Measurements from ENCODE around the gene THAP5.

Gene THAP5, protein sequence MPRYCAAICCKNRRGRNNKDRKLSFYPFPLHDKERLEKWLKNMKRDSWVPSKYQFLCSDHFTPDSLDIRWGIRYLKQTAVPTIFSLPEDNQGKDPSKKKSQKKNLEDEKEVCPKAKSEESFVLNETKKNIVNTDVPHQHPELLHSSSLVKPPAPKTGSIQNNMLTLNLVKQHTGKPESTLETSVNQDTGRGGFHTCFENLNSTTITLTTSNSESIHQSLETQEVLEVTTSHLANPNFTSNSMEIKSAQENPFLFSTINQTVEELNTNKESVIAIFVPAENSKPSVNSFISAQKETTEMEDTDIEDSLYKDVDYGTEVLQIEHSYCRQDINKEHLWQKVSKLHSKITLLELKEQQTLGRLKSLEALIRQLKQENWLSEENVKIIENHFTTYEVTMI

DNA sequence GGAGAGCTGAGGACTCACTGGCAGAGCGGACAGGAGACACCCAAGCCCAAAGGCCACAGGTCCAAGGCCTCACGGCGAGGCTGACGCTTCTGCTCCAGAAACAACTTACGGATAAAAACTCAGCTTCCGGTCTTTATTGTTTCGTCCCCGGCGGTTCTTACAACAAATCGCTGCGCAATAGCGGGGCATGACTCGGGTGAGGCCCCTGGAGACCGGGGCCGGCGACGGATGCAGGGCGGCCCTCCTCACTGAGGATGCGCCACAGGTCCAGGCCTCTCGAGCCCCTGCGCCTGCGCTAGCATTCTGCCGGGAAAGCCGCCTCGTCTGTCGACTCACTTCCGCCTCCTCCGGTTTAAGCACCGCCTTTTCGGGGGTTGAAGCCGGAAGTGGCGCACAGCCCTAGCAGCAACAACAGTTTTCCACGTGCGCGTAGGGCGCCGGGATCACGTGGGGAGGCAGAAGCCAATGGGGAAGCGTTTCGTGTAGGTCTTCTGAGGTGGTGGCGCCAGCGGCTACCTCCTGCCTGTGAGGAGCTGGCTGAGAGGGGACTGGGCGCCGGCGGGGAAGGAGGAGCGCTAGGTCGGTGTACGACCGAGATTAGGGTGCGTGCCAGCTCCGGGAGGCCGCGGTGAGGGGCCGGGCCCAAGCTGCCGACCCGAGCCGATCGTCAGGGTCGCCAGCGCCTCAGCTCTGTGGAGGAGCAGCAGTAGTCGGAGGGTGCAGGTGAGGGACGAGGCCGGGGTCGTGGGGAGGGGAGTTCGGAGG is at the start of gene THAP5, which contains the start of gene DNAJB9:
TSS of gene THAP5 (minus strand) at position 326 of the 765 bp plus-strand sequence. CDS start at position 189, 137 bp downstream.
TSS of gene DNAJB9 (plus strand) at position 494 of the 765 bp plus-strand sequence. CDS start 1,853 bp downstream, outside the sequence.
- peak; percentile 99 for DNase-seq

DNA sequence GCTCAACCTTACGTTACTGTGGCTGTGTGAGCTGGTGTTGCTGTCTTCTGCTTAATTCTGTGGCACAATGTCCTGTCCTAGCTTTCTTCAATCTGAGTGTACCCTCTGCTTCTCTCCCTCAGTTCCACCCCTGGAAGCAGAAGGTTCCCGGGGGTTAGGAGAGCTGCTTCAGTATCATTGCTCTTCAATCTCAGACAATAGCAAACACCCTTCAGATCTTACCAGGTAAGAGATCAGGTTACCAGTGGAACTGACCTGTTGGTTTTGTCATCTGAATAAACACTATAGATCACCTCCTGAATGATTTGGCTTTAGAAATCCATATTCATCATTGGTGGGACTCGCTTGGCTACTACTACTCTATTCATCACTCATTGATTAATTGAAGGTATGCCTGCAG is 48.5 kb upstream of the THAP5 start:
- DNase-seq: no peak

- no peak for DNase-seq
These were observed 45.4 kb upstream of the THAP5 start for GRCh38 chr7:108614896-108615295.

DNA sequence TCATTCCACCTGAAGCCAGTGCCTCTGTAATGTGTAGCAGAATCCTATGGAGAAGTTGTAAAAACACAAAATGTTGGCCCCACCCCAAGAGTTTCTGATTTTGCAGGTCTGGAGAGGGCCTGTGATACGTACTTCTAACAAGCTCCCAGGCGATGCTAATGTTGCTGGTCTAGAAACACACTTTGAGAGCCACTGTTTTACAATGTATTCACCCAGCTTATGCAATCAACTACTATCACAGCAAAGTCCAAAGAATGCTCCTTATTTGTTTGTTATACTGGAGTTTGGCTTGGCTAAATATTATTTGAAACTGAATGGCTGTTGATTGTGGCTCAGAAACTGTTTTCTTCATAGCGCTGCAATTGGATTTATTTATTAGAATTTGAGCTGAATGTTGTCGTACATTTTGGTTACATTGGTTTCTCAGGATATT is 44.5 kb upstream of the THAP5 start:
- DNase-seq: no peak

GRCh38 chr7:108613147-108613948 is 43.8 kb upstream of the THAP5 start:
- DNase-seq: no peak

DNA sequence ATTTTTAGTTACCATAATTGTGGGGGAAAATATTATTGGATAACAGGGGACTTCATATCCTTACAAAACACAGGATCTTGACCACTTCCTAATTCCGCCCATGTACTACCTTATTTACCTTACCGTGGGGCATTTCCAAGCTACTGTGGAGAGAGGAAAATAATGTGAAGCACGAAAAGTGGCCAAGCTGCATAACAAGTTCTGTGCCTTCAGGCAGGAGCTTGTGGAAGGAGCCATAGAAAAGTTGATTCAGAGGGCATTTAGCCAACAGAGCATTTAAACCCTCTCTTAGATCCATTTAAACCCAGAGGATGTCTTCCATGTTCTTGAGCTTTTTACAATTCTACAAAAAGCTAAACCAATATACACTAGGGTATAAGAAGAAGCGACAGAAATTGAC is 41.8 kb upstream of the THAP5 start:
- DNase-seq: no peak

- no peak for DNase-seq
These were observed 40.1 kb upstream of the THAP5 start for GRCh38 chr7:108609643-108610042.

GRCh38 chr7:108605559-108606201 is 36.2 kb upstream of the THAP5 start:
- no peak for DNase-seq

DNA sequence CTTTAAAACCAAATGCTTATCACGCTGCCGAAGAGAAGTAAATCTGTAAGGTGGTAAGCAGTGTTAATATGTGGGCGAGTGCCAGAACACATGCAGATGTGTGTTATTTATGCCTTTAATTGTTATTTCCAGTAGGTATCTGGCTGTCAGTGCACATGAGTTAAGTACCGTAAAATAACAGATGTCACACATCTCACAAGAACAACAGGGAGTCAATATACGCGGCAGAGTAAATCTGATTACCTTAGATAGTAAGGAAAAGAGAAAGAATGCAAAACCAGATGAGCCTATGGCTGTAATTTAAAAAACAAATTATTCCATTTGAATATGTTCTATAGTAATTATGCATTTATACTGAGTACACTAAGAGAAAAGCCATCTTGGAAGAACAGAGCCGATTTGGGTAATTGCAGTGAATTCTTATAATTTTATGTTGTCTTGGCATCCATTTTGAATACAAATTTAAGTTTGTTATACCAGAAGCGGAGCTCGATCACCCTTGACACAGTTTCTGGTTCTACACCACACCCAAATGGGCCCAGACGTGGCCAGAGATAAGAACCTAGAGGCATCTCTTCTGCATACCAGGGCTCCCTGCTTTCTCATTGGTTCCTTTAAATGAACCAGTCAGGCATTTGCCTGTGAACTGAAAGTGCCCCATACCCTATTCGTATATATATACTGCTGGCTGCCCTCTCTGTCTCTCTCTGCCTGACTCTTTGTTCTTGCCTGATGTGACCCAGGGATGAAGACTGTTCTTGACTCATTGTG is 35.0 kb upstream of the THAP5 start:
- DNase-seq: no peak

DNA sequence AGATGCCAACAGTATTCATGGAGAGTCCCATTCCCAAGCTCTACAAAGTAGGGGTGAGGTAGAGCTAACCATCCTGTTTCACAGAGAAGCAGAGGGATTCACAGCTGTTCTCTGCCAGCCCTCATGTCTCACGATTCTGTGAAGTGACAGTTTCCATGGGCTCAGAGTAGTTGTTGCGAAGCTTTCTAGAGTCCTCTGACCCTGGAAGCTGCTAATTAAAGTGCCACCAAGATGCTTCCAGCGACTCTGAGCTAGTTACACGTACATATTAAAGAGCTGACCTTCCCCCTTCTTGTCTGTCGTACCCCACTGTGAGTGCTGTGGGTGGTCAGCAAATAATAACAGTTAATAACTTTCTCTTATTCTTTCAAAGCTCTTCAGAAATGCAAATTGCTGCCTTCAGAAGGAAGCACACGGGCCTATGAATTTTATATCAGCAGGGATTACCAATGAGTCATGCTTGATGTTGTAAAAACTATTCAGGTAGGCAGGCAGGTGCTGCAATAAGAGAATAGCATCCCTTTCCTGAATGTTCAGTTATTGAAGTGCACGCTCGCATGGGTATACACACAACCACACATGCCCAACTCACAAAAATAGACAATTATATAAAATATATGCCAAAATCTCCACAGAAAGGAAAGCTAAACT is 34.3 kb upstream of the THAP5 start:
- DNase-seq: no peak

GRCh38 chr7:108600399-108600798 is 30.9 kb upstream of the THAP5 start:
- no peak for DNase-seq

- no peak for DNase-seq
These were observed 29.5 kb upstream of the THAP5 start for GRCh38 chr7:108598914-108599580.

- DNase-seq: no peak
These were observed 28.6 kb upstream of the THAP5 start for GRCh38 chr7:108598153-108598552.

- DNase-seq: no peak
These were observed 27.1 kb upstream of the THAP5 start for GRCh38 chr7:108596560-108596959.

DNA sequence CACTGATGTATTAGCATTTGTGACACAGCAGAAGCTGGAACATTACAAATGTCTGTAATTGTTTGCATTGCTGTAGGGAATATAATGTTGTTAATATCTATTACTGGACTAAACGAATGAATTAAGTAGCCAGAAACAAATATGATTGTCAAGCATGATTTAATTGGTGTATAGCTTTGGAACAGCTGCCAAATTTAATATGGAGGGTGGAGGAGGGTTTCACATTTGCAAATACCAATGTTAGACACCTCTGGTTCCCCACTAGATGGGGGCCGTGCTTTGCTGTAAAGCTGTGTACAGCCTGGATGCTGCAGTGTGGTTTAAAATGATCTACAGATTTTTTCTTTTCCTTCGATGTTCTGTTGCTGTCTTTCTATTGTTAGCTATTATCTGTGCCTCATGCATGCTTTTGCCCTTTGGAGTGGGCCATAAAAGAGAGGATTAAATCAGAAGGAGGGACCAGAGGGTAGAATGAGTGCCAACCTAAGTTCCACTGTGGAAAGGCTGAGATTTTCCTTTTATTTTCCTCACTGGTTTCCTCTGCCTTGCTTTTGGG is 23.2 kb upstream of the THAP5 start:
- no peak for DNase-seq

DNA sequence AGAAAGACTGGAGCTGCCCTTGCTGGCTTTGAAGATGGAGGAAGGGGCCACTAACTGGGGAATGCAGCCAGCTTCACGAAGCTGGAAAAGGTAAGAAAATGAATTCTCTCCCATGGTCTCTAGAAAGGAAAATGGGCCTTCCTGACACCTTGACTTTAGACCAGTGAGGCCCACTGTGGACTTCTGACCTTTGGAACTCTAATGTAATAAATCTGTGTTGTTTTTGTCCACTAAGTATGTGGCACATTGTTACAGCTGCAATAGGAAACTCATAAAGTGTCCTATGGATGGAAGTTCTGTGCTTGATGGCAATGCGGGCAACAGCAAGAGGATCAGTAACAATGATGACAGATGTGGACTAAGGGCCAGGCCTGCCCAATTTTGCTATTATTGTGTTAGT is 21.1 kb upstream of the THAP5 start:
- DNase-seq: no peak

GRCh38 chr7:108589874-108590273 is 20.4 kb upstream of the THAP5 start:
- DNase-seq: no peak

DNA sequence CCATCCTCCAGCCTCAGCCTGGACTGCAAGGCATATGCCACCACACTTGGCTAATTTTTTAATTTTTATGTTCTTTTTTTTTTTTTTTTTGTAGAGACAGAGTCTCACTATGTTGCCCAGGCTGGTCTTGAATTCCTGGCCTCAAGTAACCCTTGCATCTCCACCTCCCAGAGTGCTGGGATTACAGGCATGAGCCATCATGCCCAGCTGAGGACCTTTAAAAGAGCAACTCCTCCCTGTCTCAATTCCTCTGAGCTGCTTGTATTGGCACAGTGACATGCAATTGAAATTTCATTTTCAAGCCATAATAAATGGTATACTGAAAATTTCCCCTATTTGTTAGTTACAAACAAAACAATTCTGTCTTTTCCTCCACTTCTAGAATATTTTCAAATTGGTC is 19.7 kb upstream of the THAP5 start:
- DNase-seq: no peak

GRCh38 chr7:108586274-108586710 is 16.8 kb upstream of the THAP5 start:
- DNase-seq: no peak

GRCh38 chr7:108585843-108586242 is 16.3 kb upstream of the THAP5 start:
- DNase-seq: no peak

Data from activated effector memory CD4-positive, alpha-beta T cell treated with Interleukin-2 at 50 U/mL for 16 hours (primary cell).